HepG2 (cell line): Measurements from ENCODE around the gene CDC40. TPM values are rescaled to one million over a fixed set of nuclear protein-coding genes. Genes with fewer than 3 reads are reported as not detected.

Experiments used
- ETV5 ChIP-seq: IDR thresholded peaks from 2 replicates; pipeline ENCODE4 v1.6.1; 2018; ENCODE audit warnings: missing biosample characterization, missing genetic modification reagents, inconsistent platforms, borderline replicate concordance
- FLYWCH1 ChIP-seq: sonication (generic); formaldehyde crosslinking; IDR thresholded peaks from 2 replicates; pipeline ENCODE4 v1.8.1; 2023; ENCODE audit warnings: mild to moderate bottlenecking, missing genetic modification reagents
- HDAC6 ChIP-seq: fragments of 200-600 bp; sonication (generic); IDR thresholded peaks from 2 replicates; pipeline ENCODE4 v1.7.0; 2017; ENCODE audit warnings: mild to moderate bottlenecking, antibody characterized with exemption, low read length, low read depth
- MED13 ChIP-seq: sonication (generic); formaldehyde crosslinking; IDR thresholded peaks from 2 replicates; pipeline ENCODE4 v1.5.0; 2020; ENCODE audit warnings: missing genetic modification reagents
- PHF21A ChIP-seq: sonication (generic); formaldehyde crosslinking; IDR thresholded peaks from 2 replicates; pipeline ENCODE4 v1.5.0; 2020; ENCODE audit warnings: mild to moderate bottlenecking, missing genetic modification reagents
- POLR2G ChIP-seq: fragments of 200-400 bp; formaldehyde crosslinking; IDR thresholded peaks from 2 replicates; pipeline ENCODE4 v1.6.1; 2018; ENCODE audit warnings: mild to moderate bottlenecking, low read depth, low read length, moderate library complexity
- TP53 ChIP-seq: sonication (generic); formaldehyde crosslinking; conservative IDR thresholded peaks from 2 replicates; pipeline ENCODE4 v1.4.0; 2020; ENCODE audit warnings: missing genetic modification reagents
- YEATS4 ChIP-seq: sonication (generic); formaldehyde crosslinking; IDR thresholded peaks from 2 replicates; pipeline ENCODE4 v1.4.0; 2020; ENCODE audit warnings: missing genetic modification reagents, borderline replicate concordance
- ZMYM3 ChIP-seq: sonication (generic); formaldehyde crosslinking; IDR thresholded peaks from 2 replicates; pipeline ENCODE4 v1.5.1; 2020; ENCODE audit warnings: mild to moderate bottlenecking, missing genetic modification reagents
- ZNF547 ChIP-seq: sonication (generic); formaldehyde crosslinking; IDR thresholded peaks from 2 replicates; pipeline ENCODE4 v1.5.1; 2020; ENCODE audit warnings: mild to moderate bottlenecking, missing genetic modification reagents
- ZNF607 ChIP-seq: sonication (generic); formaldehyde crosslinking; IDR thresholded peaks from 2 replicates; pipeline ENCODE4 v1.5.1; 2020; ENCODE audit warnings: missing genetic modification reagents, mild to moderate bottlenecking, borderline replicate concordance
- ZNF703 ChIP-seq: sonication (generic); formaldehyde crosslinking; IDR thresholded peaks from 2 replicates; pipeline ENCODE4 v1.5.1; 2020; ENCODE audit warnings: missing genetic modification reagents, mild to moderate bottlenecking, moderate library complexity, borderline replicate concordance
- ZNF776 ChIP-seq: sonication (generic); formaldehyde crosslinking; IDR thresholded peaks from 2 replicates; pipeline ENCODE4 v1.4.0; 2020; ENCODE audit warnings: mild to moderate bottlenecking, missing genetic modification reagents
- ZNF777 ChIP-seq: sonication (generic); formaldehyde crosslinking; IDR thresholded peaks from 2 replicates; pipeline ENCODE4 v1.4.0; 2020; ENCODE audit warnings: missing genetic modification reagents
- ZNF780A ChIP-seq: sonication (generic); formaldehyde crosslinking; IDR thresholded peaks from 2 replicates; pipeline ENCODE4 v1.8.0; 2022; ENCODE audit warnings: mild to moderate bottlenecking, missing genetic modification reagents, moderate library complexity
- polyA plus RNA-seq, 8 experiments: library from polyadenylated mRNA; depleted of rRNA in 3 of 8; stranded (reverse) in 7 of 8; unstranded in 1 of 8; fragments of >200 nt; fragmentation: Illumina TruSeq in 4 of 8; extraction: Trizol in 4 of 8; gene quantifications; 2 replicates each; pipeline versions ENCODE4 v1.2.1 to v1.2.3, GENCODE V29; 2011 to 2016; ENCODE audit warnings: low read depth in 4 of 8, missing spikeins in 1 of 8, mixed read lengths in 1 of 8; ENCODE audit not compliant: insufficient read depth in 1 of 8
- total RNA-seq, 5 experiments: library from RNA; depleted of rRNA; stranded (reverse); fragments of >200 nt; fragmentation: Illumina TruSeq; extraction: Trizol; gene quantifications; 2 replicates each; pipeline ENCODE4 v1.2.3, GENCODE V29; 2016; ENCODE audit warnings: low read depth in 1 of 5
- TF ChIP-seq, protein P1 (sequence below): sonication (generic); formaldehyde crosslinking; IDR thresholded peaks from 2 replicates; pipeline ENCODE4 v1.4.0; 2020; ENCODE audit warnings: mild to moderate bottlenecking, missing genetic modification reagents
- TF ChIP-seq, protein P2 (sequence below): sonication (generic); formaldehyde crosslinking; IDR thresholded peaks from 2 replicates; pipeline ENCODE4 v1.8.0; 2022; ENCODE audit warnings: mild to moderate bottlenecking, missing genetic modification reagents
- TF ChIP-seq, protein P3 (sequence below): sonication (generic); formaldehyde crosslinking; IDR thresholded peaks from 2 replicates; pipeline ENCODE4 v1.4.0; 2020; ENCODE audit warnings: missing genetic modification reagents, borderline replicate concordance

Gene CDC40
- total and polyA plus RNA-seq, 2 of the 13 experiments (the other 11 are each of a cell fraction or from before 2014, with no cell fraction given): 11.4 to 21.5 TPM

DNA sequence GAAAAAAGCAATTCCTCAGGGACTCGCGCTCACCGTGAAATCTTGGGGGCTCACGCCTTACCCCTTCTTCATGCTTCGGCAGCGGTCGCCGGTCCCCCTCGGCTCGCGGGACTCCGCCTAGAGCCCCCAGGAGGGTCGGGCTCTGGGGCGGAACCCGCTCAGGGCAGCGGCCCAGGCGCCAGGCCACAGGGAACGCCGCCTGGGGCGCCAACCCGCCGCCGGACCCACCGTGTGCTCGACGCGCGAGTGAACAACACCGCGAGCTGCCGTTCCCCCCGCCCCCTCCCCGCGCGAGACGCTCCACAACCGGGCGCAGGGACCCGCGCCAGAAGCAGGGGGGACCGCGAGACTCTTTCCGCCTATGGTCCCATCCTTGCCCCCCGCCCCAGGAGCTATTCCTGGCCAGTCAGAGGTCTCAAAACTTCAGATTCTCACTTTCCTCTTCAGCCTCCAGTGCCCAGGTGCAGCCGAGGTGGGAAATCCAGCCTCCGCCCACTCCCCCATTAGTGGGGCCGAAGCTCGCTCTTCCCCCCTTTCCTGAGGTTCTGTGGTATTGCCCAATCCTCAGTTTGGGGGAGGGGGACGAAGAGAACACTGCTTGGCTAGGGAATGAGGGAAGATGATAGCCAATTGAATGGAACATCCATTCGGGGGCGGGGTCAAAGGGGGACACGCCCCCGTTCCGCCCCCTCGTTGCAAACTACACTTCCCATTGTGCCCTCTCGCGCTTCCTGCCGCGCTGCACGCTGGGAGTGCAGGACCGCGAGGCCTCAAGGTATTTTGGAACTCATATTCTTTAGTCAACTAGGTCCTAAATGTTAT lies 610 bp upstream of the CDC40 start, which contains the start of gene WASF1 (continued):
- TF ChIP-seq PHF21A (CRISPR knock-in tag): peak; percentile 69
- peak; percentile 44; the same call in 1 of the 2 replicates for TF ChIP-seq ZNF777 (CRISPR knock-in tag)
- TF ChIP-seq ZNF703 (CRISPR knock-in tag): no peak
- peak; percentile 41; the same call in 1 of the 2 replicates for TF ChIP-seq ZMYM3 (CRISPR knock-in tag)
- no peak for TF ChIP-seq HDAC6
- TF ChIP-seq, protein P1, sequence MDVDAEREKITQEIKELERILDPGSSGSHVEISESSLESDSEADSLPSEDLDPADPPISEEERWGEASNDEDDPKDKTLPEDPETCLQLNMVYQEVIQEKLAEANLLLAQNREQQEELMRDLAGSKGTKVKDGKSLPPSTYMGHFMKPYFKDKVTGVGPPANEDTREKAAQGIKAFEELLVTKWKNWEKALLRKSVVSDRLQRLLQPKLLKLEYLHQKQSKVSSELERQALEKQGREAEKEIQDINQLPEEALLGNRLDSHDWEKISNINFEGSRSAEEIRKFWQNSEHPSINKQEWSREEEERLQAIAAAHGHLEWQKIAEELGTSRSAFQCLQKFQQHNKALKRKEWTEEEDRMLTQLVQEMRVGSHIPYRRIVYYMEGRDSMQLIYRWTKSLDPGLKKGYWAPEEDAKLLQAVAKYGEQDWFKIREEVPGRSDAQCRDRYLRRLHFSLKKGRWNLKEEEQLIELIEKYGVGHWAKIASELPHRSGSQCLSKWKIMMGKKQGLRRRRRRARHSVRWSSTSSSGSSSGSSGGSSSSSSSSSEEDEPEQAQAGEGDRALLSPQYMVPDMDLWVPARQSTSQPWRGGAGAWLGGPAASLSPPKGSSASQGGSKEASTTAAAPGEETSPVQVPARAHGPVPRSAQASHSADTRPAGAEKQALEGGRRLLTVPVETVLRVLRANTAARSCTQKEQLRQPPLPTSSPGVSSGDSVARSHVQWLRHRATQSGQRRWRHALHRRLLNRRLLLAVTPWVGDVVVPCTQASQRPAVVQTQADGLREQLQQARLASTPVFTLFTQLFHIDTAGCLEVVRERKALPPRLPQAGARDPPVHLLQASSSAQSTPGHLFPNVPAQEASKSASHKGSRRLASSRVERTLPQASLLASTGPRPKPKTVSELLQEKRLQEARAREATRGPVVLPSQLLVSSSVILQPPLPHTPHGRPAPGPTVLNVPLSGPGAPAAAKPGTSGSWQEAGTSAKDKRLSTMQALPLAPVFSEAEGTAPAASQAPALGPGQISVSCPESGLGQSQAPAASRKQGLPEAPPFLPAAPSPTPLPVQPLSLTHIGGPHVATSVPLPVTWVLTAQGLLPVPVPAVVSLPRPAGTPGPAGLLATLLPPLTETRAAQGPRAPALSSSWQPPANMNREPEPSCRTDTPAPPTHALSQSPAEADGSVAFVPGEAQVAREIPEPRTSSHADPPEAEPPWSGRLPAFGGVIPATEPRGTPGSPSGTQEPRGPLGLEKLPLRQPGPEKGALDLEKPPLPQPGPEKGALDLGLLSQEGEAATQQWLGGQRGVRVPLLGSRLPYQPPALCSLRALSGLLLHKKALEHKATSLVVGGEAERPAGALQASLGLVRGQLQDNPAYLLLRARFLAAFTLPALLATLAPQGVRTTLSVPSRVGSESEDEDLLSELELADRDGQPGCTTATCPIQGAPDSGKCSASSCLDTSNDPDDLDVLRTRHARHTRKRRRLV: peak; percentile 33; the same call in 1 of the 2 replicates
- TF ChIP-seq MED13 (CRISPR knock-in tag): peak; percentile 42; the same call in 1 of the 2 replicates
- TF ChIP-seq ZNF776 (CRISPR knock-in tag): no peak; the same call in 1 of the 2 replicates
- TF ChIP-seq ZNF780A (CRISPR knock-in tag): no peak
- TF ChIP-seq POLR2G: peak; percentile 54
- TF ChIP-seq ETV5 (CRISPR knock-in tag): peak; percentile 71
- peak; percentile 58 for TF ChIP-seq YEATS4 (CRISPR knock-in tag)
- TF ChIP-seq ZNF607 (CRISPR knock-in tag): peak; percentile 87
- no peak for TF ChIP-seq FLYWCH1 (CRISPR knock-in tag)
- TF ChIP-seq TP53: 0 out of 2 replicates have a peak, but pooled peaks have one; percentile 22
- TF ChIP-seq, protein P2, sequence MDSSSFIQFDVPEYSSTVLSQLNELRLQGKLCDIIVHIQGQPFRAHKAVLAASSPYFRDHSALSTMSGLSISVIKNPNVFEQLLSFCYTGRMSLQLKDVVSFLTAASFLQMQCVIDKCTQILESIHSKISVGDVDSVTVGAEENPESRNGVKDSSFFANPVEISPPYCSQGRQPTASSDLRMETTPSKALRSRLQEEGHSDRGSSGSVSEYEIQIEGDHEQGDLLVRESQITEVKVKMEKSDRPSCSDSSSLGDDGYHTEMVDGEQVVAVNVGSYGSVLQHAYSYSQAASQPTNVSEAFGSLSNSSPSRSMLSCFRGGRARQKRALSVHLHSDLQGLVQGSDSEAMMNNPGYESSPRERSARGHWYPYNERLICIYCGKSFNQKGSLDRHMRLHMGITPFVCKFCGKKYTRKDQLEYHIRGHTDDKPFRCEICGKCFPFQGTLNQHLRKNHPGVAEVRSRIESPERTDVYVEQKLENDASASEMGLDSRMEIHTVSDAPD (CRISPR knock-in tag): 0 out of 2 replicates have a peak, but pooled peaks have one; percentile 19
- TF ChIP-seq, protein P3, sequence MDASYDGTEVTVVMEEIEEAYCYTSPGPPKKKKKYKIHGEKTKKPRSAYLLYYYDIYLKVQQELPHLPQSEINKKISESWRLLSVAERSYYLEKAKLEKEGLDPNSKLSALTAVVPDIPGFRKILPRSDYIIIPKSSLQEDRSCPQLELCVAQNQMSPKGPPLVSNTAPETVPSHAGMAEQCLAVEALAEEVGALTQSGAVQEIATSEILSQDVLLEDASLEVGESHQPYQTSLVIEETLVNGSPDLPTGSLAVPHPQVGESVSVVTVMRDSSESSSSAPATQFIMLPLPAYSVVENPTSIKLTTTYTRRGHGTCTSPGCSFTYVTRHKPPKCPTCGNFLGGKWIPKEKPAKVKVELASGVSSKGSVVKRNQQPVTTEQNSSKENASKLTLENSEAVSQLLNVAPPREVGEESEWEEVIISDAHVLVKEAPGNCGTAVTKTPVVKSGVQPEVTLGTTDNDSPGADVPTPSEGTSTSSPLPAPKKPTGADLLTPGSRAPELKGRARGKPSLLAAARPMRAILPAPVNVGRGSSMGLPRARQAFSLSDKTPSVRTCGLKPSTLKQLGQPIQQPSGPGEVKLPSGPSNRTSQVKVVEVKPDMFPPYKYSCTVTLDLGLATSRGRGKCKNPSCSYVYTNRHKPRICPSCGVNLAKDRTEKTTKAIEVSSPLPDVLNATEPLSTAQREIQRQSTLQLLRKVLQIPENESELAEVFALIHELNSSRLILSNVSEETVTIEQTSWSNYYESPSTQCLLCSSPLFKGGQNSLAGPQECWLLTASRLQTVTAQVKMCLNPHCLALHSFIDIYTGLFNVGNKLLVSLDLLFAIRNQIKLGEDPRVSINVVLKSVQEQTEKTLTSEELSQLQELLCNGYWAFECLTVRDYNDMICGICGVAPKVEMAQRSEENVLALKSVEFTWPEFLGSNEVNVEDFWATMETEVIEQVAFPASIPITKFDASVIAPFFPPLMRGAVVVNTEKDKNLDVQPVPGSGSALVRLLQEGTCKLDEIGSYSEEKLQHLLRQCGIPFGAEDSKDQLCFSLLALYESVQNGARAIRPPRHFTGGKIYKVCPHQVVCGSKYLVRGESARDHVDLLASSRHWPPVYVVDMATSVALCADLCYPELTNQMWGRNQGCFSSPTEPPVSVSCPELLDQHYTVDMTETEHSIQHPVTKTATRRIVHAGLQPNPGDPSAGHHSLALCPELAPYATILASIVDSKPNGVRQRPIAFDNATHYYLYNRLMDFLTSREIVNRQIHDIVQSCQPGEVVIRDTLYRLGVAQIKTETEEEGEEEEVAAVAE: peak; percentile 9; the same call in 1 of the 2 replicates
- TF ChIP-seq ZNF547: peak; percentile 57; the same call in 1 of the 2 replicates
